Measurements from ENCODE around the gene KCNB1. TPM values are rescaled to one million over a fixed set of nuclear protein-coding genes. Genes with fewer than 3 reads are reported as not detected.

KCNB1 gene
- total and polyA plus RNA-seq, 2 donors (not counting 1 experiment from before 2014, with no cell fraction given) = under 0.01 to 0.07 TPM

DNA sequence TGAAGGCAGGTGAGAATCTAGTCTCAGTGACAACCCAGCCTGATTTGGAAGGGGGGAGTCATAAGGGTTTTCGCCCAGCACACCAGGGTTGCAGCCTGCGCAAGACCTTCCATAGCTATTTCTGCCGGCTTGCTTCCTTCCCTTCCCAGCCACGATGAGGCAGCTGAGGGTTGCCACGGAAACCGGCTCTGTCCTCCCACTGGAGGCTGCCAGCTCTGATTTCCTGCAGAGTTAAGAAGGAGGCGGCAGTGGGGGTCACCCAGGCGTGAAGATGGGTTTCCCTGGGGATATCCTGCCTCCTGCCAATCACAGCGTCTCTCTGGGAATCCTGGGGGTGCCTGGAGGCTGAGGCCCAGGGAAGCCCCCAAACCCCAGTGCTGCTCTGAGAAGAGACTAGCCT, 23.1 kb upstream of the KCNB1 start:
- H3K9ac ChIP-seq (ENCODE audit: insufficient read depth, low read length) = no peak overlapping the region
- no peak overlapping the region for H3K4me3 ChIP-seq (replicated peaks in 1 of 4; ENCODE audit: control extremely low read depth in 1 of 4, insufficient read depth in 1 of 4, low read depth in 3 of 4, low read length in 4 of 4)
- H3K9me3 ChIP-seq (ENCODE audit: control insufficient read depth, insufficient read depth, low read depth, low read length) = no peaks in the 10 kb centered on the region
- no peak overlapping the region for H3K4me2 ChIP-seq (ENCODE audit: extremely low read depth, insufficient read depth, low read length)
- no peak overlapping the region for H3K27ac ChIP-seq (ENCODE audit: insufficient read depth, low read length)
- TF ChIP-seq, protein P1, sequence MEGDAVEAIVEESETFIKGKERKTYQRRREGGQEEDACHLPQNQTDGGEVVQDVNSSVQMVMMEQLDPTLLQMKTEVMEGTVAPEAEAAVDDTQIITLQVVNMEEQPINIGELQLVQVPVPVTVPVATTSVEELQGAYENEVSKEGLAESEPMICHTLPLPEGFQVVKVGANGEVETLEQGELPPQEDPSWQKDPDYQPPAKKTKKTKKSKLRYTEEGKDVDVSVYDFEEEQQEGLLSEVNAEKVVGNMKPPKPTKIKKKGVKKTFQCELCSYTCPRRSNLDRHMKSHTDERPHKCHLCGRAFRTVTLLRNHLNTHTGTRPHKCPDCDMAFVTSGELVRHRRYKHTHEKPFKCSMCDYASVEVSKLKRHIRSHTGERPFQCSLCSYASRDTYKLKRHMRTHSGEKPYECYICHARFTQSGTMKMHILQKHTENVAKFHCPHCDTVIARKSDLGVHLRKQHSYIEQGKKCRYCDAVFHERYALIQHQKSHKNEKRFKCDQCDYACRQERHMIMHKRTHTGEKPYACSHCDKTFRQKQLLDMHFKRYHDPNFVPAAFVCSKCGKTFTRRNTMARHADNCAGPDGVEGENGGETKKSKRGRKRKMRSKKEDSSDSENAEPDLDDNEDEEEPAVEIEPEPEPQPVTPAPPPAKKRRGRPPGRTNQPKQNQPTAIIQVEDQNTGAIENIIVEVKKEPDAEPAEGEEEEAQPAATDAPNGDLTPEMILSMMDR (conservative IDR thresholded peaks at IDR 0.05 in 1 of 2, IDR thresholded peaks at IDR 0.05 in 1 of 2; ENCODE audit: low read depth in 1 of 2, low read length in 2 of 2) = no peak
- TF ChIP-seq EZH2 (IDR thresholded peaks at IDR 0.05; ENCODE audit: low read length, missing control alignments) = no peak
- peaks cover 4% of the 10 kb centered on the region for H3K4me1 ChIP-seq (ENCODE audit: control insufficient read depth, extremely low read depth, insufficient read depth, low read length)
- H3K36me3 ChIP-seq (ENCODE audit: control insufficient read depth, insufficient read depth, low read length) = no peaks in the 10 kb centered on the region
- H3K79me2 ChIP-seq (ENCODE audit: control insufficient read depth, insufficient read depth, low read length) = no peaks in the 10 kb centered on the region
- H2AFZ ChIP-seq (ENCODE audit: low read length) = no peak overlapping the region
- peaks cover 11% of the 10 kb centered on the region for H3K27me3 ChIP-seq (ENCODE audit: control insufficient read depth, insufficient read depth, low read length)
- H4K20me1 ChIP-seq (ENCODE audit: control insufficient read depth, extremely low read depth, insufficient read depth, low read length) = no peaks in the 10 kb centered on the region
- DNase-seq (ENCODE audit: low read depth in 2 of 2) = peak; percentile 11 to 78

DNA sequence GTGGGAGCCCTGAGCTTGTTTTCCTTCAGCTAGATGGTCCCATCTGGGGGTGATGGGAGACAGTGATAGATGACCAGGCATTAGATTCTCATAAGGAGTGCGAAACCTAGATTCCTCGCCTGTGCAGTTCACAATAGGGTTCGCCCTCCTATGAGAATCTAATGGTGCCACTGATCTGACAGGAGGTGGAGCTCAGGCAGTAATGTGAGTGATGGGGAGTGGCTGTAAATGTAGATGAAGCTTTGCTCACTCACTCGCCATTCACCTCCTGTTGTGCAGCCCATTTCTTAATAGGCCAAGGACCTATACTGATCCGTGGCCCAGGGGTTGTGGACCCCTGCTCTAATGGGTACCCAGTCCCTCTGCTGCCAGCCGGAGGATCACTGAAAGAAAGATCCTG, 20.7 kb upstream of the KCNB1 start:
- Histone ChIP-seq H3K4me3 (replicated peaks in 1 of 4; ENCODE audit: control extremely low read depth in 1 of 4, insufficient read depth in 1 of 4, low read depth in 3 of 4, low read length in 4 of 4) (no peak overlapping the region), H3K27me3 (ENCODE audit: control insufficient read depth, insufficient read depth, low read length) (peaks cover 16% of the 10 kb centered on the region), H3K9me3 (ENCODE audit: control insufficient read depth, insufficient read depth, low read depth, low read length) (no peaks in the 10 kb centered on the region), H3K4me1 (ENCODE audit: control insufficient read depth, extremely low read depth, insufficient read depth, low read length) (no peaks in the 10 kb centered on the region), H3K79me2 (ENCODE audit: control insufficient read depth, insufficient read depth, low read length) (no peaks in the 10 kb centered on the region), H3K4me2 (ENCODE audit: extremely low read depth, insufficient read depth, low read length) (no peak overlapping the region), H3K27ac (ENCODE audit: insufficient read depth, low read length) (no peak overlapping the region), H3K9ac (ENCODE audit: insufficient read depth, low read length) (no peak overlapping the region), H3K36me3 (ENCODE audit: control insufficient read depth, insufficient read depth, low read length) (no peaks in the 10 kb centered on the region), H2AFZ (ENCODE audit: low read length) (no peak overlapping the region), H4K20me1 (ENCODE audit: control insufficient read depth, extremely low read depth, insufficient read depth, low read length) (no peaks in the 10 kb centered on the region)
- TF ChIP-seq, protein P1 (conservative IDR thresholded peaks at IDR 0.05 in 1 of 2, IDR thresholded peaks at IDR 0.05 in 1 of 2; ENCODE audit: low read depth in 1 of 2, low read length in 2 of 2) = no peak
- no peak for TF ChIP-seq EZH2 (IDR thresholded peaks at IDR 0.05; ENCODE audit: low read length, missing control alignments)
- no peak for DNase-seq (ENCODE audit: low read depth in 2 of 2)

DNA sequence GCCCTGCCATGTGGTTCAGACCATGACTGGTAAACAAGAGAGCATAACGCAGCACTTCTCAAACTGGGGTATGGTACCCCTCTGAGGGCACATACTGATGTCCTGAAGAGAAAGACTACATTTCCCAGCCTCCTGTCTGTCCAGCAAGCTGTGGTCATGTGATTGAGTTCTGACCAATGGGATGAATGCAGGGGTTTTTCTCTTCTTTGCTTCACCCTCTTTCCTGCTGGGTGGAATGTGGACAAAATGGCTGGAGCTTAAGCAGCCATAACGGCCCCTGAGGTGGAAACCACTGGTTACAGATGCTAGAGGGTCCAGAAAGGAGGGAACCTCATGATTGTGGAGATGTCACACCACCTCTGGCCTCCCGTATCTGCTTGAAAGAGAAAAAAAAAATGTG, 19.4 kb upstream of the KCNB1 start:
- no peak overlapping the region for H3K27ac ChIP-seq (ENCODE audit: insufficient read depth, low read length)
- no peaks in the 10 kb centered on the region for H3K9me3 ChIP-seq (ENCODE audit: control insufficient read depth, insufficient read depth, low read depth, low read length)
- no peaks in the 10 kb centered on the region for H3K36me3 ChIP-seq (ENCODE audit: control insufficient read depth, insufficient read depth, low read length)
- no peak overlapping the region for H3K4me2 ChIP-seq (ENCODE audit: extremely low read depth, insufficient read depth, low read length)
- no peak overlapping the region for H2AFZ ChIP-seq (ENCODE audit: low read length)
- TF ChIP-seq EZH2 (IDR thresholded peaks at IDR 0.05; ENCODE audit: low read length, missing control alignments) = no peak
- TF ChIP-seq, protein P1 (conservative IDR thresholded peaks at IDR 0.05 in 1 of 2, IDR thresholded peaks at IDR 0.05 in 1 of 2; ENCODE audit: low read depth in 1 of 2, low read length in 2 of 2) = no peak
- no peaks in the 10 kb centered on the region for H4K20me1 ChIP-seq (ENCODE audit: control insufficient read depth, extremely low read depth, insufficient read depth, low read length)
- no peaks in the 10 kb centered on the region for H3K79me2 ChIP-seq (ENCODE audit: control insufficient read depth, insufficient read depth, low read length)
- H3K9ac ChIP-seq (ENCODE audit: insufficient read depth, low read length) = no peak overlapping the region
- DNase-seq (ENCODE audit: low read depth in 2 of 2) = peak; percentile 10 to 43
- no peak overlapping the region for H3K4me3 ChIP-seq (replicated peaks in 1 of 4; ENCODE audit: control extremely low read depth in 1 of 4, insufficient read depth in 1 of 4, low read depth in 3 of 4, low read length in 4 of 4)
- peaks cover 7% of the 10 kb centered on the region for H3K27me3 ChIP-seq (ENCODE audit: control insufficient read depth, insufficient read depth, low read length)
- no peaks in the 10 kb centered on the region for H3K4me1 ChIP-seq (ENCODE audit: control insufficient read depth, extremely low read depth, insufficient read depth, low read length)

All from fibroblast of lung (primary cell).